Measurements from ENCODE around the gene DCAF5.

Gene DCAF5

DNA sequence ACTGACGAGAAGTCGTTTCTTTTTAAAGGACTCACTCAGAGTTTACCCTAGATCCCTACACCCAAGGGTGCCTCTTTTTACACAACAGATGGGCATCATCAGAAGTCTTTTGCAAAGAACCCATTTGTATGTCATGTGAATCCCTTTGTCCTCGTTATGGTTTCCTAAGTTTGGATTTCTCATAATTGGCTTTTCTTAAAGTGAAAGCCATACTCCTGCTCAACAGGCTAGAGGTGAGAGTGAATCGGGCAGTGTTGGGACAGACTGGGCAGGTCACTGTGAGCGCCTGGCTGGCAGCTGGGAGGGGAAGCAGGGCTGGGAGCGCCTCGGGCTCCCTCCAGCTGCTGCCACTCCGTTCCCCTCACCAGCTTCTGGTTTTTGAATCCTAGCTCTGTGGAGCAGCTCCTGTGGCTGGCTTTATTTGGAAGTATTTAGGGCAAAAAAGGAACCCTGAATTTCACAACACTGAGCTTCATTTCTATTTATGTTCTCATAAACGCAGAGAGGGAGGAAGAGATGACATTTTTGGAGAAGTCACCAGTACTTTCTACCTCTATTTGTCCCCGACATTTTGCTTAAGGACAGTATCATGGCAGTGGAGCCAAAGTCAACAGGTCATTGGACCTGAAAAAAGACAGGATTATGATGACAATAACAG is 110.0 kb downstream of the DCAF5 start:
- TF ChIP-seq, protein P1, sequence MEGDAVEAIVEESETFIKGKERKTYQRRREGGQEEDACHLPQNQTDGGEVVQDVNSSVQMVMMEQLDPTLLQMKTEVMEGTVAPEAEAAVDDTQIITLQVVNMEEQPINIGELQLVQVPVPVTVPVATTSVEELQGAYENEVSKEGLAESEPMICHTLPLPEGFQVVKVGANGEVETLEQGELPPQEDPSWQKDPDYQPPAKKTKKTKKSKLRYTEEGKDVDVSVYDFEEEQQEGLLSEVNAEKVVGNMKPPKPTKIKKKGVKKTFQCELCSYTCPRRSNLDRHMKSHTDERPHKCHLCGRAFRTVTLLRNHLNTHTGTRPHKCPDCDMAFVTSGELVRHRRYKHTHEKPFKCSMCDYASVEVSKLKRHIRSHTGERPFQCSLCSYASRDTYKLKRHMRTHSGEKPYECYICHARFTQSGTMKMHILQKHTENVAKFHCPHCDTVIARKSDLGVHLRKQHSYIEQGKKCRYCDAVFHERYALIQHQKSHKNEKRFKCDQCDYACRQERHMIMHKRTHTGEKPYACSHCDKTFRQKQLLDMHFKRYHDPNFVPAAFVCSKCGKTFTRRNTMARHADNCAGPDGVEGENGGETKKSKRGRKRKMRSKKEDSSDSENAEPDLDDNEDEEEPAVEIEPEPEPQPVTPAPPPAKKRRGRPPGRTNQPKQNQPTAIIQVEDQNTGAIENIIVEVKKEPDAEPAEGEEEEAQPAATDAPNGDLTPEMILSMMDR (IDR thresholded peaks at IDR 0.05; ENCODE audit: low read depth, low read length) = no peak
- Histone ChIP-seq H3K27ac (no peak overlapping the region), H3K4me3 (ENCODE audit: low read depth, low read length) (no peak overlapping the region), H3K27me3 (ENCODE audit: insufficient read depth, low read depth, severe bottlenecking) (peaks cover 42% of the 10 kb centered on the region), H3K9me3 (ENCODE audit: severe bottlenecking) (no peaks in the 10 kb centered on the region), H3K36me3 (no peaks in the 10 kb centered on the region)
- peak; percentile 32 for DNase-seq

DNA sequence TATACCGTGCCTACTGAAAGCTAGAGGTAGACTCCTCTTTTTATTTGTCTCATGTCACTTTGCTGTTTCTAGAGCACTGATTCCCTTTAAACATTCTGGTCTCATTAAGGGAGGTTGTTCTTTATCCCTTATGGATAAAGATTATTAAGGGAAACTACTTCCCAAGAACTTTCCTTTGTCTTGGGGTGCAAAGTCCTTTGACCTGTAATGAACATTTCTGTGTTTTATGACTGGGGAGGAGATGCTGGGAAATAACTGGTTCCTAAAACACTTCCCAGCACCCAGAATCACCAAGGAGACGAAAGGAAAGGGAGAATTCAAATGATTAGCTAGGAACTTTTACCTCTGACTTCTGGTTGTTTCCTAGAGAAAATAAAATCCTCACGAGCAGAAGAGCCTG is 110.6 kb downstream of the DCAF5 start:
- Histone ChIP-seq H3K27me3 (ENCODE audit: insufficient read depth, low read depth, severe bottlenecking) (peaks cover 40% of the 10 kb centered on the region), H3K9me3 (ENCODE audit: severe bottlenecking) (no peaks in the 10 kb centered on the region), H3K36me3 (no peaks in the 10 kb centered on the region), H3K4me3 (ENCODE audit: low read depth, low read length) (no peak overlapping the region), H3K27ac (no peak overlapping the region)
- TF ChIP-seq, protein P1 (IDR thresholded peaks at IDR 0.05; ENCODE audit: low read depth, low read length) = no peak
- no peak for DNase-seq

DNA sequence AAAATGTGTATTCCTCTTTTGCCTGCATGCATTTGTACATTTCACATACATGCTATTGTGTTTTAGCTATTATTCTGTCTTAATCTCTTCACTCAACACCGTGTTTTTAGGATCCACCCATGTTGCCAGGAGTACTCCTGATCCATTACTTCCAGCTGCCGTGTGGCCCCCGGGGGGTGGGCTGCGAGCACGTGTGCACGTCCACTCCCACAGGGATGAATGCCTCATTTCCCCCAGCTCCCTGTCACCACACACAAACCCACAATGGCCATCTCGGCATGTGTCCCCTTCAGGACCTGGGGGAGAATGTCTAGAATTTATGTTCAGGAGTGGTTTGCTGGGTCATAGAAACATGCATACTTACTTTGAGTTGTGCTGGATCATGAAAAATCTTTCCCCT is 111.1 kb downstream of the DCAF5 start:
- no peak for DNase-seq
- TF ChIP-seq, protein P1 (IDR thresholded peaks at IDR 0.05; ENCODE audit: low read depth, low read length) = no peak
- no peaks in the 10 kb centered on the region for H3K36me3 ChIP-seq
- no peaks in the 10 kb centered on the region for H3K9me3 ChIP-seq (ENCODE audit: severe bottlenecking)
- no peak overlapping the region for H3K4me3 ChIP-seq (ENCODE audit: low read depth, low read length)
- H3K27me3 ChIP-seq (ENCODE audit: insufficient read depth, low read depth, severe bottlenecking) = peaks cover 40% of the 10 kb centered on the region
- no peak overlapping the region for H3K27ac ChIP-seq

DNA sequence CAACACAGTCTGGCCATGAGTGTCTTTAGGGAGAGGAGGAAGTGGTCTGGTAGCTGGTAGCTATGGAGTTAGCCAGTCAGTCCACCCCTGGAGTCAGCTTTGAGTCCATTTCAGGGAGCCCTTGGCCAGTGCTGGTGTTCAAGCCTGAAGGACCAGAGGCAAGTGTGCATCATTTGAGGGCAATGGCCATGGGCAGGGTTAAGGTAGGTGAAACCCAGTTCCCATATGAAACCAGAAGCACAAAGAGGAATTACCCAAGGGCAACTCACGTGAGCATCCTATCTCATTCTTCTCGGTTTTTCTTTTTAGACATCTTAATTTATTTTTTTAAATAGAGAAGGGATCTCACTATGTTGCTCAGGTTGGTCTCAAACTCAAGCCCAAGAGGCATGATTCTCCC is 112.6 kb downstream of the DCAF5 start:
- Histone ChIP-seq H3K36me3 (no peaks in the 10 kb centered on the region), H3K27me3 (ENCODE audit: insufficient read depth, low read depth, severe bottlenecking) (peaks cover 35% of the 10 kb centered on the region), H3K4me3 (ENCODE audit: low read depth, low read length) (no peak overlapping the region), H3K27ac (no peak overlapping the region), H3K9me3 (ENCODE audit: severe bottlenecking) (no peaks in the 10 kb centered on the region)
- DNase-seq = no peak
- TF ChIP-seq, protein P1 (IDR thresholded peaks at IDR 0.05; ENCODE audit: low read depth, low read length) = no peak

DNA sequence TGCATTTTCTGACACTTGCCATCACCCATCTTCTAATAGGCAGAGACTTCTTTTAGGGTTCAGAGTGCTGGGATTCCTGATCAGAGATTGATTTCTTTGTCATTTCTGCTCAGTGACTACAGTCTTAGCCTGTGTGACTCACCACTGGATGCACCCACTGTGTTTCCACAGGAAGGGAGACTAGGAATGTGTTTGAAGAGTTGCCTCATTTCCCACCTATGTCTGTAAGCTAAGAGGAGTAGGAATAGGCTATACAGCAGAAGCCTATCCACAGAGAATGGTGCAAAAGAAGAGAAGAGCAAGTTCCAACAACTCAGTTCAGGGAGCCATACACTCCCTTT is 113.7 kb downstream of the DCAF5 start:
- Histone ChIP-seq H3K4me3 (ENCODE audit: low read depth, low read length) (no peak overlapping the region), H3K36me3 (no peaks in the 10 kb centered on the region), H3K27me3 (ENCODE audit: insufficient read depth, low read depth, severe bottlenecking) (peaks cover 35% of the 10 kb centered on the region), H3K9me3 (ENCODE audit: severe bottlenecking) (no peaks in the 10 kb centered on the region), H3K27ac (no peak overlapping the region)
- TF ChIP-seq, protein P1 (IDR thresholded peaks at IDR 0.05; ENCODE audit: low read depth, low read length) = no peak
- no peak for DNase-seq
